Putamen (tissue), 1 donor: Measurements from ENCODE around the gene PIP4P1.
"Not testable (repeated sequence)": the region's sequence is repeated elsewhere in the genome, so short reads cannot be mapped to it uniquely, and the experiment has no call there.

Experiments used
- DNase-seq: peaks from one replicate; pipeline ENCODE4 v3.0.0-alpha.2; 2016; ENCODE audit warnings: low spot score

Gene PIP4P1

GRCh38 chr14:20461225-20462141 is at the start of gene PIP4P1:
Gene PIP4P1 (minus strand): TSS chr14:20461434. CDS start chr14:20461325, 109 bp downstream.
- peak; percentile 100 for DNase-seq

- DNase-seq = no peak
These were observed 47.1 kb upstream of the PIP4P1 start for GRCh38 chr14:20508367-20508766.

GRCh38 chr14:20507537-20507936 is 46.3 kb upstream of the PIP4P1 start:
- DNase-seq = not testable (repeated sequence)

GRCh38 chr14:20506752-20507151 is 45.5 kb upstream of the PIP4P1 start:
- DNase-seq = not testable (repeated sequence)

GRCh38 chr14:20506276-20506675 is 45.0 kb upstream of the PIP4P1 start:
- not testable (repeated sequence) for DNase-seq

- peak; percentile 33 for DNase-seq
These were observed 42.7 kb upstream of the PIP4P1 start for GRCh38 chr14:20503898-20504297.

GRCh38 chr14:20501346-20501745 is 40.1 kb upstream of the PIP4P1 start:
- DNase-seq = no peak

GRCh38 chr14:20499881-20500280 is 38.6 kb upstream of the PIP4P1 start:
- no peak for DNase-seq

GRCh38 chr14:20499108-20499507 is 37.9 kb upstream of the PIP4P1 start:
- no peak for DNase-seq

GRCh38 chr14:20498622-20499021 is 37.4 kb upstream of the PIP4P1 start:
- no peak for DNase-seq

GRCh38 chr14:20494935-20495766 is 33.9 kb upstream of the PIP4P1 start:
- no peak for DNase-seq

GRCh38 chr14:20493634-20494033 is 32.4 kb upstream of the PIP4P1 start:
- peak; percentile 40 for DNase-seq

GRCh38 chr14:20492486-20492885 is 31.3 kb upstream of the PIP4P1 start:
- DNase-seq = no peak

GRCh38 chr14:20490563-20490962 is 29.3 kb upstream of the PIP4P1 start:
- no peak for DNase-seq

GRCh38 chr14:20489093-20489994 is 28.1 kb upstream of the PIP4P1 start:
- no peak for DNase-seq

- no peak for DNase-seq
These were observed 26.1 kb upstream of the PIP4P1 start for GRCh38 chr14:20487396-20487725.

- no peak for DNase-seq
These were observed 25.6 kb upstream of the PIP4P1 start for GRCh38 chr14:20486684-20487395.

- no peak for DNase-seq
These were observed 24.7 kb upstream of the PIP4P1 start for GRCh38 chr14:20485900-20486299.

- DNase-seq = no peak
These were observed 21.1 kb upstream of the PIP4P1 start for GRCh38 chr14:20482382-20482781.

GRCh38 chr14:20478894-20479293 is 17.7 kb upstream of the PIP4P1 start:
- DNase-seq = no peak

- DNase-seq = no peak
These were observed 16.1 kb upstream of the PIP4P1 start for GRCh38 chr14:20477211-20477876.
